Ishikawa (cell line): ENCODE results near the gene ITPR2.

Experiments used
- CEBPB ChIP-seq: IDR thresholded peaks from 2 replicates; pipeline ENCODE4 v1.6.1; 2012
- CREB1 ChIP-seq: IDR thresholded peaks from 2 replicates; pipeline ENCODE4 v1.6.1; 2012; ENCODE audit warnings: low read depth
- EP300 ChIP-seq: IDR thresholded peaks from 2 replicates; pipeline ENCODE4 v1.6.1; 2012; ENCODE audit warnings: borderline replicate concordance
- FOXM1 ChIP-seq: IDR thresholded peaks from 2 replicates; pipeline ENCODE4 v1.6.1; 2012; ENCODE audit warnings: low read depth, borderline replicate concordance
- MAX ChIP-seq: IDR thresholded peaks from 2 replicates; pipeline ENCODE4 v1.6.1; 2012
- NFIC ChIP-seq: IDR thresholded peaks from 2 replicates; pipeline ENCODE4 v1.6.1; 2012
- RAD21 ChIP-seq: IDR thresholded peaks from 2 replicates; pipeline ENCODE4 v1.6.1; 2012; ENCODE audit warnings: low read depth
- REST ChIP-seq: IDR thresholded peaks from 2 replicates; pipeline ENCODE4 v1.6.1; 2012; ENCODE audit warnings: low read depth, mild to moderate bottlenecking
- TAF1 ChIP-seq: IDR thresholded peaks from 2 replicates; pipeline ENCODE4 v1.6.1; 2012; ENCODE audit warnings: low read depth, mild to moderate bottlenecking
- TCF12 ChIP-seq: IDR thresholded peaks from 2 replicates; pipeline ENCODE4 v1.6.1; 2012; ENCODE audit warnings: low read depth
- TEAD4 ChIP-seq: IDR thresholded peaks from 2 replicates; pipeline ENCODE4 v1.6.1; 2012
- USF1 ChIP-seq: IDR thresholded peaks from 2 replicates; pipeline ENCODE4 v1.6.1; 2012
- YY1 ChIP-seq: IDR thresholded peaks from 2 replicates; pipeline ENCODE4 v1.6.1; 2012; ENCODE audit warnings: low read depth
- ZBTB7A ChIP-seq: IDR thresholded peaks from 2 replicates; pipeline ENCODE4 v1.6.1; 2012; ENCODE audit warnings: low read depth

GRCh38 chr12:26339976-26340375, 493.0 kb downstream of the ITPR2 start:
- TF ChIP-seq EP300, result no peak
- no peak for TF ChIP-seq TAF1
- no peak for TF ChIP-seq REST
- TF ChIP-seq FOXM1, result no peak
- no peak for TF ChIP-seq RAD21
- no peak for TF ChIP-seq TCF12
- TF ChIP-seq ZBTB7A, result no peak
- no peak for TF ChIP-seq MAX
- TF ChIP-seq YY1, result no peak
- no peak for TF ChIP-seq CREB1
- no peak for TF ChIP-seq TEAD4
- no peak for TF ChIP-seq CEBPB
- no peak for TF ChIP-seq USF1
- no peak for TF ChIP-seq NFIC
